ENCODE measurements around the gene CIT.
"Not testable (repeated sequence)": the region's sequence is repeated elsewhere in the genome, so short reads cannot be mapped to it uniquely, and the experiment has no call there.

Gene CIT

GRCh38 chr12:119664642-119665041 is 212.5 kb downstream of the CIT start:
- TF ChIP-seq, protein P1, sequence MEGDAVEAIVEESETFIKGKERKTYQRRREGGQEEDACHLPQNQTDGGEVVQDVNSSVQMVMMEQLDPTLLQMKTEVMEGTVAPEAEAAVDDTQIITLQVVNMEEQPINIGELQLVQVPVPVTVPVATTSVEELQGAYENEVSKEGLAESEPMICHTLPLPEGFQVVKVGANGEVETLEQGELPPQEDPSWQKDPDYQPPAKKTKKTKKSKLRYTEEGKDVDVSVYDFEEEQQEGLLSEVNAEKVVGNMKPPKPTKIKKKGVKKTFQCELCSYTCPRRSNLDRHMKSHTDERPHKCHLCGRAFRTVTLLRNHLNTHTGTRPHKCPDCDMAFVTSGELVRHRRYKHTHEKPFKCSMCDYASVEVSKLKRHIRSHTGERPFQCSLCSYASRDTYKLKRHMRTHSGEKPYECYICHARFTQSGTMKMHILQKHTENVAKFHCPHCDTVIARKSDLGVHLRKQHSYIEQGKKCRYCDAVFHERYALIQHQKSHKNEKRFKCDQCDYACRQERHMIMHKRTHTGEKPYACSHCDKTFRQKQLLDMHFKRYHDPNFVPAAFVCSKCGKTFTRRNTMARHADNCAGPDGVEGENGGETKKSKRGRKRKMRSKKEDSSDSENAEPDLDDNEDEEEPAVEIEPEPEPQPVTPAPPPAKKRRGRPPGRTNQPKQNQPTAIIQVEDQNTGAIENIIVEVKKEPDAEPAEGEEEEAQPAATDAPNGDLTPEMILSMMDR (IDR thresholded peaks at IDR 0.05; ENCODE audit: insufficient read depth, low read depth, low read length, missing control alignments): no peak
- no peak for DNase-seq (ENCODE audit: low read depth)
- H3K4me3 ChIP-seq (ENCODE audit: low read length): no peak overlapping the region

GRCh38 chr12:119661882-119662281 is 215.2 kb downstream of the CIT start:
- TF ChIP-seq, protein P1 (IDR thresholded peaks at IDR 0.05; ENCODE audit: insufficient read depth, low read depth, low read length, missing control alignments): no peak
- no peak for DNase-seq (ENCODE audit: low read depth)
- H3K4me3 ChIP-seq (ENCODE audit: low read length): no peak overlapping the region

DNA sequence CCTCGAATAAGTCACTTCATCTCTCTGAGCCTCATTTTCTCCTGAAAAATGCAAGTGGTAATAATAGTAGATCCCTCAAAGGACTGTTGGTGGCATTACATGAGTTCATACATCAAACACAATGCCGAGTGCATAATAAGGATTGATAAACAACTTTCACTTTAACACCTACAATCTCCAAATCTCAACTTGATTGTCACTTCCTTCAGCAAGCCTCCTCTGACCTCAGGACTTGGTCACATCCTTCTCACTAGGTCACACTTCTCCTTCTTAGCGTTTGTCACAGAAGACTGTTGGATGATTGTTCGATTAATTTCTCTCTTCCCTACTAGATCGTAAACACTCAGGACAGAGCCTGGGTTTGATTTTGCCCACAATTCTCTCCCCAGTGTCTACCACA is 217.0 kb downstream of the CIT start:
- TF ChIP-seq, protein P1 (IDR thresholded peaks at IDR 0.05; ENCODE audit: insufficient read depth, low read depth, low read length, missing control alignments): no peak
- no peak for DNase-seq (ENCODE audit: low read depth)
- no peak overlapping the region for H3K4me3 ChIP-seq (ENCODE audit: low read length)

DNA sequence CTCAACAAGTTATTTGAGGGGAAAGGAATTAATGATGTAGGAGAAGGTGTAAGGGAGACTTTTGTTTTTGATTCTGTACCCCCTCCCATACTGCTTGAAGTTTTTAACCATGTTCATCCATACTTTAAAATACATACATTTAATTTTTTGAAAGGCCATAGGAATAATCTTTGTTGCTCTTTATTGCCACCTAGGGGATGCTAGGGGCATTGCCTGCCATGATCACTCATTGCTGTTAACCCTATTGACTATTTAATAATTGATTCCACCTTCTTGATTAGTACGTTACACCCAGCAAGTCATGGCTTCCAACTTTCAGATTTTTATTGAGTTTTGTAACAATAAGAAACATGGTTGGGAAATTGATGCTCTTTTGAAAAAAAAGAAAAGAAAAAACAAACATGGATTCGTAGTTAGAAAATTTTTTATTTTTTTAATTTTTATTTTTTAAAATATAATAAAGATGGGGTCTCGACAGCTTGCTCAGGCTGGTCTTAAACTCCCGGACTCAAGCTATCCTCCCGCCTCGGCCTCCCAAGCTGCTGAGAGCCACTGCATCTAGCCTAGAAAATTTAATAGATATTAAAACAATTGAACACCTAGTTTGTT is 217.7 kb downstream of the CIT start:
- H3K4me3 ChIP-seq (ENCODE audit: low read length): no peak overlapping the region
- TF ChIP-seq, protein P1 (IDR thresholded peaks at IDR 0.05; ENCODE audit: insufficient read depth, low read depth, low read length, missing control alignments): peak; percentile 97
- DNase-seq (ENCODE audit: low read depth): peak; percentile 48

- DNase-seq (ENCODE audit: low read depth); H3K4me3 ChIP-seq (ENCODE audit: low read length): not testable (repeated sequence)
Measured at GRCh38 chr12:119658166-119658565, 219.0 kb downstream of the CIT start.

GRCh38 chr12:119657001-119657400 is 220.1 kb downstream of the CIT start:
- DNase-seq (ENCODE audit: low read depth); H3K4me3 ChIP-seq (ENCODE audit: low read length): not testable (repeated sequence)

- H3K4me3 ChIP-seq (ENCODE audit: low read length): no peak overlapping the region
- TF ChIP-seq, protein P1 (IDR thresholded peaks at IDR 0.05; ENCODE audit: insufficient read depth, low read depth, low read length, missing control alignments): no peak
- no peak for DNase-seq (ENCODE audit: low read depth)
Measured at GRCh38 chr12:119652665-119653064, 224.5 kb downstream of the CIT start.

DNA sequence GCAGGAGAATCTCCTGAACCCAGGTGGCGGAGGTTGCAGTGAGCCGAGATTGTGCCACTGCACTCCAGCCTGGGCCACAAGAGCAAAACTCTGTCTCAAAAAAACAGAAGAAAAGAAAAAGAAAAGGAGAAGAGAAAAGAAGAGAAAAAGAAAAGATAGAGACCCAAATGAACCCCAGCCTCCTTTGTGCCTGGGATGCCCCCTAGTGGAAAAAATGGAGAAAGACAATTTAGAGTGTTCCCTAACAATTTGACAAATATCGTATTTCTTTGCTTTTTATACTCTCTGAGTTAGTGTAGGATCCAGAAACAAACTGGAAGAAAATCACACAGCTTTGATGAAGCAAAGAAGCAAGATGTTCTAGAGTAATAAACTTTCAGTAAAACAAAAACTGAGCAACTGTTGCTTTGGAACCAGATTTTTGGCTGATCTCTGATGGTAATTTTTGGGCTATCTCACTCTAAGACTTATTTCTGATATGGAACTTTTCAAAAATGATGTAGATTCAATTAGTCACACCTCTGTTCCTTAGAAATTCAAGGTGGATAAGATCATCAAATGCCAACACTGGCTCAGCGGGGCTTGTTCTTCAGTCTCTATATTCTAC is 227.8 kb downstream of the CIT start:
- no peak overlapping the region for H3K4me3 ChIP-seq (ENCODE audit: low read length)
- TF ChIP-seq, protein P1 (IDR thresholded peaks at IDR 0.05; ENCODE audit: insufficient read depth, low read depth, low read length, missing control alignments): peak; percentile 60
- peak; percentile 15 for DNase-seq (ENCODE audit: low read depth)

Measured in epithelial cell of esophagus (primary cell).